Measurements from ENCODE around the gene ANKRD17.

DNA sequence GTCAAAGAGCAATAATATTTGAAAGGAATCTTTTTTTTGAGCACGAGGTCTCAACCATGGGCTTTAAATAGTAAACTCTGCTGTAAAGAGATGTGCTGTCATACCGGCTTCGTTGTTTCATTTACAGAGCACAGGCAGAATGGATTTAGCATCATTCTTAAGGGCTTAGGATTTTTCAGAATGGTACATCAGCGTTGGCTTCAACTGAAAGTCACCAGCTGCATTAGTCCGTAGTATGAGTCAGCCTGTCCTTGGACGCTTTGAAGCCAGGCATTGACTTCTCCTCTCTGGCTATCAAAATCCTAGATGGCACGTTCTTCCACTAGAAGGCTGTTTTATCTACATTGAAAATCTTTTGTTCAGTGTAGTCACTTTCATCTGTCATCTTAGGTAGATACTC, 212.7 kb downstream of the ANKRD17 start:
- TF ChIP-seq, protein P1, sequence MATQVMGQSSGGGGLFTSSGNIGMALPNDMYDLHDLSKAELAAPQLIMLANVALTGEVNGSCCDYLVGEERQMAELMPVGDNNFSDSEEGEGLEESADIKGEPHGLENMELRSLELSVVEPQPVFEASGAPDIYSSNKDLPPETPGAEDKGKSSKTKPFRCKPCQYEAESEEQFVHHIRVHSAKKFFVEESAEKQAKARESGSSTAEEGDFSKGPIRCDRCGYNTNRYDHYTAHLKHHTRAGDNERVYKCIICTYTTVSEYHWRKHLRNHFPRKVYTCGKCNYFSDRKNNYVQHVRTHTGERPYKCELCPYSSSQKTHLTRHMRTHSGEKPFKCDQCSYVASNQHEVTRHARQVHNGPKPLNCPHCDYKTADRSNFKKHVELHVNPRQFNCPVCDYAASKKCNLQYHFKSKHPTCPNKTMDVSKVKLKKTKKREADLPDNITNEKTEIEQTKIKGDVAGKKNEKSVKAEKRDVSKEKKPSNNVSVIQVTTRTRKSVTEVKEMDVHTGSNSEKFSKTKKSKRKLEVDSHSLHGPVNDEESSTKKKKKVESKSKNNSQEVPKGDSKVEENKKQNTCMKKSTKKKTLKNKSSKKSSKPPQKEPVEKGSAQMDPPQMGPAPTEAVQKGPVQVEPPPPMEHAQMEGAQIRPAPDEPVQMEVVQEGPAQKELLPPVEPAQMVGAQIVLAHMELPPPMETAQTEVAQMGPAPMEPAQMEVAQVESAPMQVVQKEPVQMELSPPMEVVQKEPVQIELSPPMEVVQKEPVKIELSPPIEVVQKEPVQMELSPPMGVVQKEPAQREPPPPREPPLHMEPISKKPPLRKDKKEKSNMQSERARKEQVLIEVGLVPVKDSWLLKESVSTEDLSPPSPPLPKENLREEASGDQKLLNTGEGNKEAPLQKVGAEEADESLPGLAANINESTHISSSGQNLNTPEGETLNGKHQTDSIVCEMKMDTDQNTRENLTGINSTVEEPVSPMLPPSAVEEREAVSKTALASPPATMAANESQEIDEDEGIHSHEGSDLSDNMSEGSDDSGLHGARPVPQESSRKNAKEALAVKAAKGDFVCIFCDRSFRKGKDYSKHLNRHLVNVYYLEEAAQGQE (IDR thresholded peaks at IDR 0.05; ENCODE audit: low read depth, low read length): no peak
- no peak for TF ChIP-seq TAF1 (IDR thresholded peaks at IDR 0.05; ENCODE audit: borderline replicate concordance, low read depth, low read length)
- TF ChIP-seq POLR2AphosphoS5 (IDR thresholded peaks at IDR 0.05; ENCODE audit: low read depth, low read length): no peak
- TF ChIP-seq, protein P2, sequence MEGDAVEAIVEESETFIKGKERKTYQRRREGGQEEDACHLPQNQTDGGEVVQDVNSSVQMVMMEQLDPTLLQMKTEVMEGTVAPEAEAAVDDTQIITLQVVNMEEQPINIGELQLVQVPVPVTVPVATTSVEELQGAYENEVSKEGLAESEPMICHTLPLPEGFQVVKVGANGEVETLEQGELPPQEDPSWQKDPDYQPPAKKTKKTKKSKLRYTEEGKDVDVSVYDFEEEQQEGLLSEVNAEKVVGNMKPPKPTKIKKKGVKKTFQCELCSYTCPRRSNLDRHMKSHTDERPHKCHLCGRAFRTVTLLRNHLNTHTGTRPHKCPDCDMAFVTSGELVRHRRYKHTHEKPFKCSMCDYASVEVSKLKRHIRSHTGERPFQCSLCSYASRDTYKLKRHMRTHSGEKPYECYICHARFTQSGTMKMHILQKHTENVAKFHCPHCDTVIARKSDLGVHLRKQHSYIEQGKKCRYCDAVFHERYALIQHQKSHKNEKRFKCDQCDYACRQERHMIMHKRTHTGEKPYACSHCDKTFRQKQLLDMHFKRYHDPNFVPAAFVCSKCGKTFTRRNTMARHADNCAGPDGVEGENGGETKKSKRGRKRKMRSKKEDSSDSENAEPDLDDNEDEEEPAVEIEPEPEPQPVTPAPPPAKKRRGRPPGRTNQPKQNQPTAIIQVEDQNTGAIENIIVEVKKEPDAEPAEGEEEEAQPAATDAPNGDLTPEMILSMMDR (IDR thresholded peaks at IDR 0.05): no peak
- TF ChIP-seq, protein P3, sequence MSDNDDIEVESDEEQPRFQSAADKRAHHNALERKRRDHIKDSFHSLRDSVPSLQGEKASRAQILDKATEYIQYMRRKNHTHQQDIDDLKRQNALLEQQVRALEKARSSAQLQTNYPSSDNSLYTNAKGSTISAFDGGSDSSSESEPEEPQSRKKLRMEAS (IDR thresholded peaks at IDR 0.05; ENCODE audit: low read depth): no peak
- no peak for TF ChIP-seq NRF1 (IDR thresholded peaks at IDR 0.05; ENCODE audit: low read depth, low read length)
- no peak for TF ChIP-seq RCOR1 (IDR thresholded peaks at IDR 0.05; ENCODE audit: low read length)
- no peak for TF ChIP-seq EZH2phosphoT487 (IDR thresholded peaks at IDR 0.05; ENCODE audit: borderline replicate concordance, low read depth)
- TF ChIP-seq, protein P4, sequence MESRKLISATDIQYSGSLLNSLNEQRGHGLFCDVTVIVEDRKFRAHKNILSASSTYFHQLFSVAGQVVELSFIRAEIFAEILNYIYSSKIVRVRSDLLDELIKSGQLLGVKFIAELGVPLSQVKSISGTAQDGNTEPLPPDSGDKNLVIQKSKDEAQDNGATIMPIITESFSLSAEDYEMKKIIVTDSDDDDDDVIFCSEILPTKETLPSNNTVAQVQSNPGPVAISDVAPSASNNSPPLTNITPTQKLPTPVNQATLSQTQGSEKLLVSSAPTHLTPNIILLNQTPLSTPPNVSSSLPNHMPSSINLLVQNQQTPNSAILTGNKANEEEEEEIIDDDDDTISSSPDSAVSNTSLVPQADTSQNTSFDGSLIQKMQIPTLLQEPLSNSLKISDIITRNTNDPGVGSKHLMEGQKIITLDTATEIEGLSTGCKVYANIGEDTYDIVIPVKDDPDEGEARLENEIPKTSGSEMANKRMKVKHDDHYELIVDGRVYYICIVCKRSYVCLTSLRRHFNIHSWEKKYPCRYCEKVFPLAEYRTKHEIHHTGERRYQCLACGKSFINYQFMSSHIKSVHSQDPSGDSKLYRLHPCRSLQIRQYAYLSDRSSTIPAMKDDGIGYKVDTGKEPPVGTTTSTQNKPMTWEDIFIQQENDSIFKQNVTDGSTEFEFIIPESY (IDR thresholded peaks at IDR 0.05; ENCODE audit: borderline replicate concordance, low read depth): no peak
- no peak for TF ChIP-seq FOXM1 (IDR thresholded peaks at IDR 0.05; ENCODE audit: low read depth)
- no peak for TF ChIP-seq EP300 (IDR thresholded peaks at IDR 0.05; ENCODE audit: borderline replicate concordance in 1 of 2, low read depth in 1 of 2, low read length in 1 of 2)
- TF ChIP-seq SMC3 (IDR thresholded peaks at IDR 0.05; ENCODE audit: low read depth, low read length): no peak
- TF ChIP-seq TCF12 (IDR thresholded peaks at IDR 0.05): no peak
- no peak for TF ChIP-seq YY1 (IDR thresholded peaks at IDR 0.05; ENCODE audit: low read depth)

Data from SK-N-SH (cell line).